ENCODE data around the gene CAPN2. TPM values are rescaled to one million over a fixed set of nuclear protein-coding genes. Genes with fewer than 3 reads are reported as not detected.

The CAPN2 gene
- polyA plus RNA-seq, 3 donors, result 127 to 186 (median 182) TPM

- Histone ChIP-seq H3K79me2 (ENCODE audit: insufficient read depth, low read length) (no peaks in the 10 kb centered on the region), H3K27me3 (ENCODE audit: control insufficient read depth in 2 of 2, insufficient read depth in 2 of 2, low read length in 2 of 2) (no peaks in the 10 kb centered on the region), H3K4me2 (replicated peaks; ENCODE audit: extremely low read depth, low read length, poor library complexity, severe bottlenecking) (no peak overlapping the region), H3K4me3 (replicated peaks in 1 of 3; ENCODE audit: low read depth in 2 of 3, low read length in 3 of 3) (no peak overlapping the region), H4K20me1 (ENCODE audit: insufficient read depth, low read length) (no peaks in the 10 kb centered on the region), H2AFZ (ENCODE audit: insufficient read depth, low read depth, low read length, poor library complexity, severe bottlenecking) (no peak overlapping the region), H3K9me3 (replicated peaks in 1 of 2; ENCODE audit: control insufficient read depth in 1 of 2, insufficient read depth in 1 of 2, low read length in 2 of 2) (no peaks in the 10 kb centered on the region), H3K9ac (ENCODE audit: insufficient read depth, low read length, poor library complexity, severe bottlenecking) (no peak overlapping the region), H3K4me1 (ENCODE audit: control insufficient read depth in 1 of 2, insufficient read depth in 2 of 2, low read length in 2 of 2) (no peaks in the 10 kb centered on the region), H3K27ac (ENCODE audit: low read depth in 1 of 2, low read length in 2 of 2) (no peak overlapping the region), H3K36me3 (replicated peaks in 1 of 2; ENCODE audit: control insufficient read depth in 1 of 2, insufficient read depth in 2 of 2, low read length in 2 of 2) (no peaks in the 10 kb centered on the region)
- Mint-ChIP-seq H3K27ac (no peak overlapping the region), H3K27me3 (ENCODE audit: low read depth in 3 of 3) (peaks cover 4 to 13% (median 11%) of the 10 kb centered on the region in 3 donors), H3K36me3 (no peaks in the 10 kb centered on the region), H3K4me3 (no peak overlapping the region), H3K4me1 (peaks cover 8% of the 10 kb centered on the region), H3K9me3 (no peaks in the 10 kb centered on the region)
- 95% methylated on average over 3 of the region's 3 CpGs for WGBS (ENCODE audit: insufficient coverage)
- no peak for TF ChIP-seq CTCF (IDR thresholded peaks at IDR 0.05)
- no peak for DNase-seq
- intact Hi-C loops (cut with micrococcal nuclease), result no loop called here
Measured at GRCh38 chr1:223667484-223668182, 44.7 kb upstream of the CAPN2 start.

DNA sequence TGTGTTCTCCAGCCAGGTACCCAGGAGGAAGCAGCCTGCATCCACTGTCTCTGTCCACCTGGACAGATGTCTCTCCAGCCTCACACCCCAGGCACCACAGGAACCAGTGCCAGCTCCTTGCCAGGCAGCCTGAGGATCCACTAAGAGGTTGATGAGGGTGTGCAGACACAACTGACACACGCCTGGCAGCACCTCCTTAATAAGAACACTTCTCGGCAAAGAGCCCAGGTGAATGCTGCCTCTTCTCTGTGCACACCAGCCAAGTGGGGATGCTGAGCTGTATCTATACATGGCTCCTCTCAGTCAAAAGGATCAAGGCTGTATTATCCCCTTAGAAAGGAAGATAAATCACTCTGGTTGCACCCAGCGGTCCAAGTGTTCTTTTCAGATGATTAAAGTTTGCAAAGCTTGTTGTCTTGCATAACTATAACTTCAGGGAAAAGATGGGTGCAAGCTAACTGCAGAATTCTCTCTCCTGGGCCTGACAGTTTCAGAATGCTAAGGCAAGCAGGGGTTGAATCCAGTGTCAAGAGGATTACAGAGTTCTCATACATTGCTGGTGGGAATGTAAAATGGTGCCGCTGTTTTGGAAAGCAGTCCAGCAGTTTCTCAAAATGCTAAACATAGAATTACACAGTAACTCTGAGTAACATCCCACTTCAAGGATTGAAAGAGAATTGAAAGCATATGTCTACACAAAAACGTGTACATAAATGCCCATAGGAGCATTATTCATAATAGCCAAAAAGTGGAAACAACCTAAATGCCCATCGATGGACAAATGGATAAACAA is 43.1 kb upstream of the CAPN2 start:
- peaks cover 3% of the 10 kb centered on the region in 2 donors for H3K4me1 ChIP-seq (ENCODE audit: control insufficient read depth in 1 of 2, insufficient read depth in 2 of 2, low read length in 2 of 2)
- no peaks in the 10 kb centered on the region for H3K36me3 ChIP-seq (replicated peaks in 1 of 2; ENCODE audit: control insufficient read depth in 1 of 2, insufficient read depth in 2 of 2, low read length in 2 of 2)
- Mint-ChIP-seq H3K4me3 (no peak overlapping the region), H3K36me3 (peaks cover 0 to 4% of the 10 kb centered on the region in 2 donors), H3K9me3 (peaks cover 3 to 12% (median 5%) of the 10 kb centered on the region in 7 donors), H3K27ac (no peak overlapping the region), H3K4me1 (peaks cover under 1% of the 10 kb centered on the region), H3K27me3 (ENCODE audit: low read depth in 3 of 3) (peaks cover 3 to 7% (median 6%) of the 10 kb centered on the region in 3 donors)
- H3K9me3 ChIP-seq (replicated peaks in 1 of 2; ENCODE audit: control insufficient read depth in 1 of 2, insufficient read depth in 1 of 2, low read length in 2 of 2), result peaks cover 0 to 4% of the 10 kb centered on the region in 2 donors
- H3K27ac ChIP-seq (ENCODE audit: low read depth in 1 of 2, low read length in 2 of 2), result no peak overlapping the region
- no CpG with 5 or more reads among the region's 6 CpGs for WGBS (ENCODE audit: insufficient coverage)
- H3K4me3 ChIP-seq (replicated peaks in 1 of 3; ENCODE audit: low read depth in 2 of 3, low read length in 3 of 3), result no peak overlapping the region
- H3K9ac ChIP-seq (ENCODE audit: insufficient read depth, low read length, poor library complexity, severe bottlenecking), result no peak overlapping the region
- no peak for DNase-seq
- intact Hi-C loops (cut with micrococcal nuclease), result no loop called here
- no peak overlapping the region for H3K4me2 ChIP-seq (replicated peaks; ENCODE audit: extremely low read depth, low read length, poor library complexity, severe bottlenecking)
- no peaks in the 10 kb centered on the region for H3K27me3 ChIP-seq (ENCODE audit: control insufficient read depth in 2 of 2, insufficient read depth in 2 of 2, low read length in 2 of 2)
- H2AFZ ChIP-seq (ENCODE audit: insufficient read depth, low read depth, low read length, poor library complexity, severe bottlenecking), result no peak overlapping the region
- H3K79me2 ChIP-seq (ENCODE audit: insufficient read depth, low read length), result no peaks in the 10 kb centered on the region
- TF ChIP-seq CTCF (IDR thresholded peaks at IDR 0.05), result no peak
- H4K20me1 ChIP-seq (ENCODE audit: insufficient read depth, low read length), result no peaks in the 10 kb centered on the region

Measured in CD14-positive monocyte (primary cell).